GM19238 (cell line): ENCODE results near the gene RPL18.

Experiments
- DNase-seq: peaks from one replicate; pipeline ENCODE4 v3.0.0; 2011; ENCODE audit warnings: low spot score; ENCODE audit not compliant: insufficient read length

The RPL18 gene

DNA sequence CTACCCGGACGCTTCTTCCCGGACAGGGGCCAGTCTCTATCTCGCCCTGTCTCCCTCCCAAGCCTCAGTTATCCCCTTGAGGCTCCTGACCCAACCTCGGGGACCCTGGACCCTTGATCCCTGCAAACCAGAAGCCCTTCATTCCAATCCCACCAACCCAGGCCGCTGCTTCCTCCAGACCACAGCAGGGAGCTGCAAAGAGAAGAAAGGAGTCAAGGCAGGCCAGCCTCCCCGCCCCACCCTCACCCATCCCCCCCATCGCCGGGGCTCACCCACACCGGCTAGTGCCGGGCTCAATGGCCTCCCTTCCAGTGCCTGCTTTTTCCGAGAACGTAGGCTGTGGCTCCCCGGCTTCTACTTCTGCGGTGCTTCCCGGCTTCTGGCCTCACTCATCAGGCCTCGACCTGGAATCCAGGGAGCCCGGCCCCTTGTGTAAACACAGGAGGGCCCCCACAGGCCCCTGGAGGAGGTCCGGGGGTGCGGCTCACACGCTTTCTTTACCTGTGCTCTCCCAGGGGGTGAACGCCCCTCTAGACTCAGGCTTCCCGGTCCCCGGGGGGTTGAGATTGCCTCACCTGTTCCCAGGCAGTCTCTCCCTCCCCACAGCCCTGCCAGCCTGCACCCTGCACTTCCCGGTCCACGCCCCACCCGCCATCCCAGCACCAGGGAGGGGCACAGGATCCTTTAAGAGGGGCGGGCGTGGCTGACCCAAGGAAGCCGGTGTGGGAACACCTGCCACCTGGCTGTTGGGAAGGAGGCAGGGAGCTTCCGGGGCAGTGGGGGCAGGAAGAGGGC is 4.3 kb downstream of the RPL18 start, which contains the start of gene FAM83E:
Gene FAM83E, minus strand, starts transcription at position 641 of the 795 bp plus-strand sequence. CDS start 1,704 bp downstream, outside the sequence.
- no peak for DNase-seq

- no peak for DNase-seq
Measured at GRCh38 chr19:48613852-48614435, 5.0 kb downstream of the RPL18 start.

GRCh38 chr19:48613024-48613851 is 5.7 kb downstream of the RPL18 start:
- no peak for DNase-seq

DNA sequence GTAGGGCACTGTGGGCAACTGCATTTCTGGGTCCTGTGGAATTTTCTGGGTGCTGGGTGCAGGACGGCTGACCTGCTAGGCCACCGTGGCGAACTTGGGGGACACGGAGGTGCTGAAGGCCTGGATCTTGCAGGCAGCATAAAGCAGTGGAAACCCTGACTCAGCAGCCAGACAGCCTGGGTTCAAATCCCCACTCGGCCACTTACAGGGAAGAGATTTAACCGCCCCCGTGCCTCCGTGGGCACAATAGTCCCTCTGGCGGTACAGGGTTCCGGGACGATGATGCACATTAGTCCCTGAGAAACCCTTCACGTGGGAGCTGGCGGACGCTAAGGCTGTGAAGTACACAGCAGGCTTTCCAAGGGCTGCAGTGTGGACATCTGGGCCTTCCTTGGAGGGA is 7.1 kb downstream of the RPL18 start:
- no peak for DNase-seq

GRCh38 chr19:48609571-48610108 is 9.3 kb downstream of the RPL18 start:
- no peak for DNase-seq

- peak; percentile 44 for DNase-seq
Measured at GRCh38 chr19:48608798-48609263, 10.1 kb downstream of the RPL18 start.

GRCh38 chr19:48607359-48607755 is 11.6 kb downstream of the RPL18 start:
- no peak for DNase-seq

GRCh38 chr19:48606463-48607358 is 12.3 kb downstream of the RPL18 start, which contains the start of gene SPACA4:
Gene SPACA4 (plus strand): TSS chr19:48606742. CDS start chr19:48606979, 237 bp downstream.
- DNase-seq = no peak

DNA sequence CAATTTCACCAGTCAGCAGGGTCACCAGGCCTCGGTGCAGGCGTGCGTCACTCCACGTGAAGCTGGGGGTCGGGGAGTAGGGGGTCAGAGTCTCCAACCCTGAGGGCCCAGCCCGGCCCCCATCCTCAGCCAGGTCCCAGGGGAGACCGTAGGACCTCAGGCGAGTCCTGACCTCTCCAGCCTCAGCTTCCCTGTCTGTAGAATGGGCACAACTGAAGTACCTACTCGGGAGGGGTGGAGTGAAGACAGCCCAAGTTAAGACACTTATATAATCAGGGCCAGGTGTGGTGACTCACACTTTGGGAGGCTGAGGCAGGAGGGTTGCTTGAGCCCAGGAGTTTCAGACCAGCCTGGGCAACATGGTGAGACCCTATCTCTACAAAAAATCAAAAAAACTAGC is 15.1 kb downstream of the RPL18 start:
- DNase-seq = no peak

GRCh38 chr19:48603449-48603848 is 15.5 kb downstream of the RPL18 start:
- no peak for DNase-seq

GRCh38 chr19:48603001-48603400 is 16.0 kb downstream of the RPL18 start:
- no peak for DNase-seq

DNA sequence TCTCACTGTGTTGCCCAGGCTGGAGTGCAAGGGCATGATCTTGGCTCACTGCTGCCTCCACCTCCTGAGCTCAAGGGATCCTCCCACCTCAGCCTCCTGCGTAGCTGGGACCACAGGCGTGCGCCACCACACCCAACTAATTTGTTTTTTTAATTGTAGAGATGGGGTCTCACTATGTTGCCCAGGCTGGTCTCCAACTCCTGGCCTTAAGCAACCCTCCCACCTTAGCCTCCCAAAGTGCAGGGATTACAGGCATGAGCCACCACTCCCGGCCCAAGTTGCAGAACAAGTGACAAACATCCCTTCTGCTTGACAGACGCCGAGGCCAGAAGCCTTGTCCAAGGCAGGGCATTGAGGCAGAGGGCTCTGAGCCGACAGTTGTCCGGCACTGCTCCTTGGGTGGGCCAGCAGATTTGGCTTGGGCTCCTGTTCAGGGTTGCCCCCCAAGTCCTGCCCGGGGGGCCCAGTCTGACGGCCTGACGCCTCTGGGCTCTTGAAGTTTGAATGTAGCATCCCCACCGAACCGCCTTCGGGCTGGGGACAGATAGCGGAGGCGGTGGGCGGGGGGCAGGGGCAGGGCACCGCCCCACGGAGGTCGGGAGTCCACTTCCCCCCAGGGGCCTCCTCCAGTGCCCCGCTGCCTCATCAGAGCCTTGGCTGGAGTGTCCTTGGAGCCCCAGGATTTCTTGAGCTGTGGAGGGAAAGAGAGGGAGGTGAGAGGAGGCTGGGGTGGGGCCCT is 18.1 kb downstream of the RPL18 start:
- no peak for DNase-seq

GRCh38 chr19:48598996-48599700 is 19.8 kb downstream of the RPL18 start:
- no peak for DNase-seq

DNA sequence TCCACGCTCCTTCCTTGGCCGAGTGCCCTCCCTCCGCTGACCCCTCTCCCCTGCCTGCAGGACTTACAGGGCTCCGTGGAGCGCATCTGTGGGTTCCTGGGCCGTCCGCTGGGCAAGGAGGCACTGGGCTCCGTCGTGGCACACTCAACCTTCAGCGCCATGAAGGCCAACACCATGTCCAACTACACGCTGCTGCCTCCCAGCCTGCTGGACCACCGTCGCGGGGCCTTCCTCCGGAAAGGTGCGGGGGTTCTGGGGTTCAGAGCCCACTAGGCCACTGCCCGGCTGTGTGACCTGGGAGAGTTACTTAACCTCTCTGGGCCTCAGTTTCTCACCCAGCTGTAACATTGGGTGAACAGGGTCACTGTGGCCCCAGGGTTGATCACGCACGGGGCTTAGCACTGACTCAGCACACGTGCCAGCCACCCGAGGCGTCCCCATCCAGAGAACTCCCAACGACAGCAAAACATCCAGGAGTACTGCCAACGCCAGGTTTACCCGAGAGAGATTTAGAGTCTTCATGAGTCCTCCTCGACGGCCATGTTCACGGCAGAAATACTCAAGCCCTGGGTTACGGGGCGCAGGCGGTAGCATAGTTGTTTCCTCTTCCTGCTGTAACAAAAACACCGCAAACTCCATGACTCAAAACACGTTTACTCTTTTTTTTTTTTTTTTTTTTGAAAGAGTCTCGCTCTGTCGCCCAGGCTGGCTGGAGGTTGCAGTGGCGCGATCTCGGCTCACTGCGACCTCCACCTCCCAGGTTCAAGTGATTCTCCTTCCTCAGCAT is 22.1 kb downstream of the RPL18 start:
- no peak for DNase-seq

- DNase-seq = no peak
Measured at GRCh38 chr19:48596237-48596636, 22.7 kb downstream of the RPL18 start.

GRCh38 chr19:48595833-48596232 is 23.1 kb downstream of the RPL18 start:
- no peak for DNase-seq

GRCh38 chr19:48595171-48595570 is 23.8 kb downstream of the RPL18 start:
- no peak for DNase-seq

DNA sequence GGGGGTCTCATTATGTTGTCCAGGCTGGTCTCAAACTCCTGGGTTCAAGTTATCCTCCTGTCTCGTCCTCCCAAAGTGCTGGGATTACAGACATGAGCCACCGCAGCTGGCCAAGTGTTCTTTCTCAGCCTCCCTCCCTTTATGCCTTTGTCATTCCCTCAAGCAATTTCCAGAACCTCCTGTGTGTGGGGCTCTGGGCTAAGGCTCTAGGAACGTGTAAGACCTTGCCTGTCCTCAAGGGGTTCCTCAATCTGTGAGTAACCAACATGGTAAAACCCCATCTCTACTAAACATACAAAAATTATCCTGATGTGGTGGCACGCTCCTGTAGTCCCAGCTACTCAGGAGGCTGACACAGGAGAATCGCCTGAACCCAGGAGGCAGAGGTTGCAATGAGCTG is 28.0 kb downstream of the RPL18 start:
- no peak for DNase-seq
